Stimulated activated CD4-positive, alpha-beta T cell treated with anti-CD3 and anti-CD28 coated beads, TNF-alpha, amount 100 ng/mL, for 4 hours (primary cell): ENCODE data around the gene TACC2.

ENCODE experiments used
- DNase-seq, 3 experiments: peaks; one replicate each; pipeline ENCODE4 v3.0.0-alpha.2; 2020; ENCODE audit warnings: low read depth in 3 of 3

The TACC2 gene

DNA sequence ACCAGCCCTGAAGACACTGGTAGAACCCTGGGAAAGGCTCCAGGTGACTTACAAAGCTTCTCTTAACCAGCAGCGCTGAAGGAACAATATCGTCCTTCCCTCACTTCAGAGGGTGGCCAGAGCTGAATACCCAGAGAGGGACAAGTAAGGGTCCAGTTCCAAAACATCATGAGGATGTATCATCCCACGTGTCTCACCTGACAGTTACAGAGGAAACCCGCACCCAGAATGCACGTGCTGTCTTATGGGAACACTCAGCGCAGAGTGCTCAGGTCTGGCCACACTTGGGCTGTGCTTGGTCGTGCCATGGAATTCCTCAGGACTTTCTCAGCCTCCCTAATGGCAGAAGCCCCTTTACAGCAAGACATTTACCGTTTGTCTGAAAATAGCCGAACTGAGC lies 235.2 kb downstream of the TACC2 start:
- DNase-seq: no peak

DNA sequence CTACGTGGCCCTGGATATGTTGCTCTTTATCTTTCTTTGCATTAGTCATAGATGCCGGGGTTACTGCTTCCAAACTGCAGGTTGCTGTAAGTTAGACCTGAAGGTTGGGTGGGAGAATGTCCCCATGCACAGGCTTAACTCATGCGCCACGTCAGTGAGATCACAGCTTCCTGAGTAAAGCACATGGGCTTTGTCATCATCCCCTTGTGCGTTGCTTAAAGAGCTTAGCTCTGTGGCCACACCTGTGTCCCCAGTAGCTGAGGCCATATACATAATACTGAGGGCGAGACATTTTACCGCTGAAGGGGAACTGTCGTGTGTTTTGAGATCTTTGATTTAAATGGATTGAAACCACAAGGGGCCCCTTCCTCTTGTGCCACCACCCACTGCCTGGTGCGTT lies 236.4 kb downstream of the TACC2 start:
- no peak for DNase-seq

DNA sequence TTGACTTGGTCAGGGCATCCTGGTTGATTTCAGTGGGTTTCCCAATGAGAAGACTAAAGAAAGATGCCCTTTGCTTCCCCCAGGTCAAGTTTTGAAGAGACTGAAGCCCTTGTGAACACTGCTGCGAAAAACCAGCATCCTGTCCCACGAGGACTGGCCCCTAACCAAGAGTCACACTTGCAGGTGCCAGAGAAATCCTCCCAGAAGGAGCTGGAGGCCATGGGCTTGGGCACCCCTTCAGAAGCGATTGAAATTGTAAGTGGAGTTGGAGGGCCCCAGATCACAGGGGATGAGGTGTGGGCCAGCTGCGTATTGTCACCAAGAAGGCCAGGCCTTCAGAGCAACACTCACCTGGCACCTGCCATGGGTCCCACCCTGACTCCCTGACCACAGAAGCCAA lies 238.8 kb downstream of the TACC2 start:
- DNase-seq: no peak

DNA sequence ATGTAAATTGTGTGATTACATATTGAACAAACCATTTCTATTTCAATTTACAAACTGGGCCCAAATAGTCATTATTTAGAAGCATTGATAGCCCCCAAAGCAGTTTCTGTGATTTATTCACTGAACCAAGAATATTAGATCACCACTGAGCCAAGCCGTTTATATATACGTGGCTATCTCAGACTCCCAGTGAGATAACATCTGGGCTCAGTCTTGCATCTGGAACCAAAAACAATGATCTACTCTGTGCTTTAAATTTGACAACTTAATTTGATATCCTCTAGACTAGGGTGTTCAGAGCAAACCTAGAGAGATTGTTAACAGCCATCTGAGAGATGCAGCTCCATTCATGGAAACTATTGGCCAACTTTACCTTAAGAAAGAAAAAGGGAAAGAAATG lies 240.7 kb downstream of the TACC2 start:
- DNase-seq: no peak

DNA sequence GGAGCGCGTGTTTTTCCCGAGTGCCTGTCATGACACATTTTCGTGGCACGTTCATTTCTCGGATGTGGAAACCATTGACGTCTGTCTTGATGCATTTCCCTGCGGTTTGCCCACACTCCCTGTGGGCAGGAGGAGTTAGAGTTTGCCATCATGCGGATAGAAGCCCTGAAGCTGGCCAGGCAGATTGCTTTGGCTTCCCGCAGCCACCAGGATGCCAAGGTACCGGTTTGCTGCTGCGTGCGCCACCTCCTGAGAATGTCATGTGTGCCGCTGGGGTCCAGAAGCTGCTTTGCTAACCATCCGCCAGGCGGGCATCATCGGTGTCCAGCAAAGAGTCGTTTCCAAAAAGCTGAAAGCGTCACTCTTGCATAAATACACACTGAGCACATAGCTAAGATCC lies 241.3 kb downstream of the TACC2 start:
- no peak for DNase-seq

DNA sequence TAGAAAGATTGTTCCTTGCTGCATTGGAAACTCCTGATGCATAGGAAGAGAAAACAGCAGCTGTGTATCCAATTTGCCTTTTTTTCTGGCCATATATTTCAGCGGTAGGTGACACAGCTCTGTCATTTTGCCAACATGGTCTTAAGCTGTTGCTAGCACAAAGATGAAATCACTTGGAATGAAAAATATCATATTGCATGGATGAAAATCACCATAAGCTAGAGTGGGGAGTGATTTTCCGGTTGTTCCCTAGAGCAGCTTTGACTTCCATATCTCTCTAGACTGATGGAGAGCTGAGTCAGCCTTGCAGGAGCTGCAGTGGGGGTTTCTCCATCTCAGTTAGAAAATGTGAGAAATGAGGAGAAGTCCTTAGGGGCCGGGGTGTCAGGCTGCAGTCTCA lies 243.8 kb downstream of the TACC2 start:
- DNase-seq: no peak

DNA sequence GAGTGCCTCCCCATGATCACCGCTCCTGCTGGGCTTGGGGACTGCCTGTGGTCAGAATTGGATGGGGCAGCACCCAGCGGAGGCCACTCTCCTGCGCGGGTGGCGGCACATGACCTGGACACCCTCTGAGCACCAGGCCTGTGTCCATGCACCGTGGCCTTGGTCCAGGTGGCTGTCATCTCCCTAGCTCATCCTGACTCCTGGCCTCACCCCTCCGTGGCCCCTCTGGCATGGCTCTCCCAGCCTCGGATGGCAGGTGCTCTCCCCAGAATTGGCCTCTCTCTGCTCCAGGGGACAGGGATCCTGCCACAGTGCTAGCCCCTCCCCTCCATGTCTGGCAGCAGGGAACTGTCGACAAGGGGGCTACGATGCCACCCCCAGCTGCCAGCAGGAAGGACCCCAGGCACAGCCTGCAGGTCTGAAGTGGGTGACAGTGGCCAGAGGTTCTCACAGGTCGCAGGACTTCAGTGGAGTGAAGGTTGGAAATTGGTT lies 244.9 kb downstream of the TACC2 start:
- DNase-seq: no peak

DNA sequence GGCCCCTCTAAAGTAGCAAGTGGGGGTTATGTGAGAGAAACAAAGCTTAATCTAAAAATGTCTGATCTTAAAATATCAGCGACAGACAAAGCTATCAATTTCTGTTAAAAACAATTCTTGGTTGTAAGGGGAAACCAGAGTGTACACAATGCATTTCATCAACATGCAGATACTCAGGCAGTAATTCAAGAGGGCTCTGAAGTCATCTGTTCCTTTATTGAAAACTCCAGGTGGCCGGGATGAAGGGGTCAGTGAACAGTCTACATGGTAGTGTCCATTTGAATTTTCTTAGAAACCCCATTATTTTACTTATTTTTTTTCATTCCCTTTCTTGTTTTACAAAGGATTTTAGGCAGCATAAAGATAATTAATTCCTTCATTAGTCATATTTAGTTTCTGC lies 245.5 kb downstream of the TACC2 start:
- DNase-seq: no peak

DNA sequence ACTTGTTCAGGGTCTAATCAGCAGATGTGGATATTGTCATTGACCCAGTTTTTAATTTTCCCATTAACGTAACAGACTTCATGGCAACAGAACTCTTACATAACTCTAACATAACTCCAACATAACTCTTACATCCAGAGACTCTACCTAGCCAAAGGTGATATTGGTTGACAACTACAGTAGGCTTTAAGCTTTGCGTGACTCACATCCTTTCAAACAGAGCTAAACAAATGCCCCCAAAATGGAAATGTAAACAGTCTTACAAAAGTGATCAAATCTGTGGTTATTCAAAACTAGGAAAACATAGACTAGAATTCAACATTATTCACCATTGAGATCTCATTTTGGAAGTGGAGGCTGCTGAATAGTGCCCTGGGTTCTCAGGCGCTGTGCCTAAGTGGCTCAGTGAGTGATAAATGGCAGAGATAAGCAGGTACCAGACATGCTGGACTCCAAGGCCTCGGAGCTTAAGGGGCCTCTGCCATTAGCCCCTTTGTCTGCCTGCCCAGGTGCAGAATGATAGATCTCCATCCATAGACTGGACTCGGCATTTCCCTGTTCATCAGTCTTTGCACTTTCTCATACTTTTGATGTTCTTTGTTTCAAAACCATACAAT lies 247.8 kb downstream of the TACC2 start:
- DNase-seq: no peak

DNA sequence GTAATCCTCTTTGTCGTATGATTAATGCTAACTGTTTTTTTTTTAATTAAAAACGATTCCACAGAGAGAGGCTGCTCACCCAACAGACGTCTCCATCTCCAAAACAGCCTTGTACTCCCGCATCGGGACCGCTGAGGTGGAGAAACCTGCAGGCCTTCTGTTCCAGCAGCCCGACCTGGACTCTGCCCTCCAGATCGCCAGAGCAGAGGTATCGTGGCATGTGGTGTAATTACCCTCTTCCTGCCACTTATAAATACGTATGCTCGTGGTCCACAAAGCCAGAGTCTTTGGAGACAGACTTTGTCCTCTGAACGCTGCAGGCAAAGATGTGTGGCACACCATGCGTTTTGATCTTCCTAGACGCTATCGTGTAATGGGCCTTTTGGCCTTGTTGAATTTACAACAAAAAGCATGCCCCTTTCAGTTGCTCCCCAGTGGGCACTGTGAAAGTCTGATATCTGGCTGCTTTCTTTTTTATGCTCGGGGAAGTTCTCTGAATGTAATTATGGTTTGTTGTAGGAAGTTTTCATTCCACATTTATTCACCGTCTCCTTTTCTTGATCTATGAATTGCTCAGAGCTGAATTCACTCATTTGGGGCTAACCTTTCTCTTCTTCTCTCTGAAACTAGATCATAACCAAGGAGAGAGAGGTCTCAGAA lies 248.5 kb downstream of the TACC2 start:
- no peak for DNase-seq

DNA sequence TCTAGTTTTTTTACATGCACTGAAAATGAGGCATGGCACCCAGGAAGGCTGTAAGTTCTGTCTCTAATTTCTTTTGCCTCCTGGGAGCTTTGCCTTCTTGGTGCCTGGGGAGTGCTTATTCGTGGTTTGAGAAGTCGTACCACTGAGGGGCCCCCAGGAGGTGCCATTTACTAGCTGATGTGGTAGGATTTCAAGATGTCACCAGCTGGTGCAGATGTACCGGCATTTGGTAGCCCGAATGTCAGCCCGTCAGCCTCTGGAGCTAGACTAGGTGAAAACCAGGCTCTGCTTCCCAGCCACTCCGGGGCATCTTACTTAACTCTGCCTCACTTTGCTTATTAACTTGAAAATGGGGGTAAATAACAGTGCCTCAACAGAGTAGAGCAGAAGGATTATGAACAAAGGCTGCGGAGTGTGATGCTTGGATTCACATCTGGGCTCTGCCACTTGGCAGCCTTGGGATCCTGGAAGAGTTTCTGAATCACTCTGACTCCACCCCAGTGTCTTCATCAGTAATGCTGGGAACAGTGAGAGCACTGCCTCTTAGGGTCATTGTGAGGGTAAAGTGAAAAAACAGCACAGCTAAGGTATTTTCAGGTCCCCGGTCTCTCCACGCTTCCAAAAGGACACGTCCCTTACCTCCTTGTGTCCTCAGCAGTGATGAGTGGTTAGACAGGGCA lies 250.8 kb downstream of the TACC2 start:
- no peak for DNase-seq

DNA sequence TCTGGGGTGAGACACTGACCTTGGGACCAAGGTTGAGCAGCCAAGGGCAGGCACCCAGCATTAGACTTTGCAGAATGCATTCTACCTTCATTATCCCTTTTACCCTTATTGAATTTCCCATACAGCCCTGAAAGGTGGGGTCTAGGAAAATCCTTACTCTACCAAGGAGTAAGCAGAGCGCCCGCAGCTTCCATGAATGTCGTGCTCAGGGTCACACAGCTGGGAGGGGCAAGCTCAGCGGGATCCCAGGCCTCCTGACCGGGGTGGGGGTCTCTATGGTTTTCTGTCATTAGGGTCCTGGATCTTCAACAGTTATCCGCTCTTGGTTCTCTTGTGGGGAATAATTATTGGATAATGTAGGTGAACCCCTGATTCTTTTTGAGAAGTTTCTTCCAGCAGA lies 251.4 kb downstream of the TACC2 start:
- DNase-seq: no peak

DNA sequence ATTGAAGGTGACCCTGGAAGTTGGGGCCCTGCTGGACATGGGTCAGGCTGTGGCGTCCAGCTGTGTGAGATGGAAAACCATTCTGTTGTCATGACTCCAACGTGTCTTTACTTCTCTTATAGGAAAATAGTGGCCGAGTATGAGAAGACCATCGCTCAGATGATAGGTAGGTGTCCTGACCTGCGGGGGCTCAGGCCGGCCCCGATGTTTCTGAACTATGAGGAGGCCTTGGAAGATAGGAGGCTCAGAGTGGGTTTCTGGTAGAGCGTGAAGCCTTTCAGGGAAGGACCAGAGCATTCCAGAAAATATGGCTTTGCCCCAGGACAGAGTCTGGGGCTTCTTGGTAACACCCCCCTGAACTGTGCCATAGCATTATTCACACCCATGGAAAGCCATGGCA lies 252.9 kb downstream of the TACC2 start:
- DNase-seq: no peak

DNA sequence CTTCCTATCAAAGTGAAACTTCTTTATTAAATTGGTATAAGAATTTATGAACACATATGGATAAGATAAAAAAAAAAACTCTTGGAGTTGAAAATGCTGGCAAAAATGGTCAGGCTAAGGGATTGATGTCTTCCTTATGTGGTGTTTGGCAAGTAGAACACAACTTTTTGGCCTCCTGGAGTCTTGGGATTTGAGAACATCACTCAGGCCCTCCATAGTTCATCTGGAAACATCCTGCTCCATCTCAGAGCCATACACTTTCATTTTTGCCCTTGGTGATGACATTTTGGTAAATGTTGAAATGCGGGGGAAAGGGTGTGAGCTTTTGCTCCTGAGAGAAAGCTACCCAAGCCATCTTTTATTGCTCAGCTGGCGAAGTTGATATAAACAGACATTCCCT lies 254.6 kb downstream of the TACC2 start:
- no peak for DNase-seq

DNA sequence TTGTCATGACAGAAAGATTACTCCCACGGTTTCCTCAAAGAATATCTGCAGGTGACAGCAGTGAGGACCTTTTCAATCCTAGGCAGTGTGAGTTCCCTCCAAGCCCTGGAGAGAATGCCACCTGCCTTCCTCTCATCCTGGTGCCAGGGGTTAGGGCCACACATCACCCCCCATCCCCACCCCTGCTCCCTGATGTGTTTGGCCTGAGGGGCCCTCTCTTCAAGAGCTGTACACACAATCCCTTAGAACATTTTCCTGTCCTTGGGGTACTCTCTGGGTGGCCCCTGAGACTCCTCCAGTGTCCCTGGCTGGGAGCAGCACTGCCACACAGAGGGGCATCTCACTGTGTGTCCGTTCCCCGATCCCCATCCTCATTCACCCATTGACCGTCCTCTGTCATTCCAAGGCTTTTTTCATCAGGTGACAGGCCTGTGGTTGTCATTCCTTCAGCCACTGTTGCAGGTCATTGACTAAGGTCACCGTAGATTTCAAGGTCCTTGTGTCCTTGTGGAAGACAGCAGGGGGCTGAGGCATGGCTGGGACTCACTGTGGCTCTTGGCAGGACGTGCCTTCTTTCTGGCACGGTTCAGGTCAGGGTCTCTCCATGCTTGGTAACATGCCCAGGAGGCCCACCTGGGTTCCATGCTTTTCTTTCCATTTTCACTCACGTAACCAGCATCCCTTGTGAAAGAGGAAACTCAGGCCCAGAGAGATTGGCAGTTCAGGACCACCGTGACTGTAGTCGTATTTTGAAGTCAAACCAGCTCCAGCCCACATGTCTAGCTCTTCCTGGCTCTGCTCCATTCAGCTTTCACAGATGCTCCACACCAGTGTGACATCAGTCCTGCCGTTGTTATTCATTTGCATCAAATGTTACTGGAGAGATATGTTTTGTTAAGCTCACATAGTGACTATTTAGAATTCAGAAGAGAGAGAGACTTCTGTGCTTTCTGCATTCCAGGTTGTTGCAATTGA lies 255.3 kb downstream of the TACC2 start:
- DNase-seq: no peak

DNA sequence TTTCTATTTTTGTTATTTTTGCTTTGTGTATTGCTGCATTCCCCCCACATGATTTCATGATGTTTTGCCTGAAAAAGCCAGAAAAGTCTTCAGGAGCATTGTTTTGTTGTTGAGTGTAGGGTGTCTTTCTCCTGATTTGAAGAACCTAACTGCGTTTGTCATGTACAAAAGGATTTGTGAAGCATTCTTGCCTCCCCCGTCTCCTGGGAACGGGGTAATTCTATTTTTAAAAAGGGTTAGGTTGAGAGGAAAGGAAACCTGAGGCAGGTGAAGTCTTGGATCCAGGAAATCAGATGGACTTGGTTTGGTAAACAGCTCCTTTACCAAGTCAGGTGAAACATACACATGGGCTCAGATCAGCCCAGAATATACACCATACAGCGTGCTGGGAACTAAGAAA lies 256.2 kb downstream of the TACC2 start:
- DNase-seq: no peak

DNA sequence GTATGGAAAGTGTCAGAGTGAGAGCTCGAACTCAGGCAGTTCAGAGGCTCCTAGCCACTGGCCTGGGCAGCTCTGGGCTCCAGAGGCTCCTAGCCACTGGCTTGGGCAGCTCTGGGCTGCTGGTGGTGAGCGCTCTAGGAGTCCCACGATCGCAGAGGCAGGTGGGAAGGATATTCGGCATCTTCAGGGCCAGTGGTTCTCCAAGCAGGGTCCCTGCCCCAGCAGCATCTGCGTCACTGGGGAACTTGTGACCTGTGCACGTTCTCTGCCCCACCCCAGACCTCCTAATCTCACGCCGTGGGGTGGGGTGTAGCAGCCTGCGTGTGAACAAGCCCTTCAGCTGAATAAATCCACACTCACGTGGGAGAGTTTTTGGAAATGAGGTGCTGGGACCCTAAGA lies 256.9 kb downstream of the TACC2 start:
- DNase-seq: no peak

DNA sequence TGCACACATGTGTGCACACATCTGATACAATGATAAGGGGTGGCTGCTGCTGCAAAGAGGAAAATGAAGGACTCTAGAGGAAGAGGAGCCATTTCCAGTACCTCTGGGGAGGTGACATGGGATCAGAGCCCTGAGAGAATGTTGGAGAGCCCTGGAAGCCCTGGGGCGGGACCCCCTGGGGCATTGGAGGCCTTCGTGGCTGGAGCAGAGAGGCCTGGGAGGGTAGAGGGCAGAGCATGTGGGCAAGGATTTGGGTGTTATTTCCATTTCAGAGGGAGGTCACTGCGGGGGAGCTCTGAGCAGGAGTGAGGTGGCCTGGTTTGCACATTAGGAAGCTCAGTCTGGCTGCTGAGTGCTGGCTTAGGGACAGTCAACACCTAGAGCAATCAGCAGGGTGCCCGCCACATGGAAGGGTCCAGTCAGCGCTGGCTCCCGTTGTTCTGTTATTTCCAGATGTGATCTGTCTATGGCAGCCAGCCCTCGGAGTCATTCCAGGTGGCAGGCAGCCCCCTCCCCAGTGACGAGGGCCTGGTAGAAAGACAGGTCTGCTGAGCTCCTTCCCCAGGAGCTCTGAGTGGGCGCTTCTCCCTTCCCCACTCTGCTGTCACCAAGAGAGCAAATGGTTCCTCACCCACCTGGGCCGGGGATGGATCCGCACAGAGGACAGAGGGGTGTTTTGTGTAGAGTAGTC lies 258.0 kb downstream of the TACC2 start:
- no peak for DNase-seq

DNA sequence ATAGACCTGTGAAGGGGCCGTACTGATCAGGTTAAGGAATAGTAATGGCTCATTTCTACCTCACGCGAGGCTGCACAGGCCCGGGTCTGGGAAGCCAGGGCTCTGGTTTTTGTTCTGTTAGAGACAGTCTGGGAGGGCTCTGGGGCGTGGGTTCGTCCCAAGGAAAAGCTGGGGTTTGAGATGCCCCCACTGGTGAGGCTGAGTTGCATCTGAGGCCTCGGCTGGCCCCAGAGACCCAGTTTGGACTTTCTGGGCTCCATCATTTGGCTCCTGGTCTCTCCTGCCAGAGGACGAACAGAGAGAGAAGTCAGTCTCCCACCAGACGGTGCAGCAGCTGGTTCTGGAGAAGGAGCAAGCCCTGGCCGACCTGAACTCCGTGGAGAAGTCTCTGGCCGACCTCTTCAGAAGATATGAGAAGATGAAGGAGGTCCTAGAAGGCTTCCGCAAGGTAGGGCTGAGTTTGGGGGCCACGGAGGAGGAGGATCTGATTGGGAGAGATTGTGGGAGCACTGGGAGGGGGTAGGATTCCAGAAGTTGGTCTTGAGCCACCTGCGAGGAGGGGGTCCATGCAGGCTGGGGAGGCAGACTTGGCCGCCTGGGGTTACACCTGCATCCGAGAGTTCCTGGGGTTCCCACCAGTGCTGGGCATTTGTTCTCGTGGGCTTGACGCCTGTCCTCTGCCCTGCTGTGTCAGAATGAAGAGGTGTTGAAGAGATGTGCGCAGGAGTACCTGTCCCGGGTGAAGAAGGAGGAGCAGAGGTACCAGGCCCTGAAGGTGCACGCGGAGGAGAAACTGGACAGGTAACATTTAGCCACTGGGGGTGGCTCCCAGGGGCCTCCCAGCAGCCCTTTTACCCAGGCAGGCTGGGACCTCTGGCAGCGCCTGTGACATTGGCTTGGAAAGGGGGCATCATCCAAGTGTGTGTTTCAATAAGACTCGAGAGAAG lies 259.7 kb downstream of the TACC2 start:
- DNase-seq: no peak

DNA sequence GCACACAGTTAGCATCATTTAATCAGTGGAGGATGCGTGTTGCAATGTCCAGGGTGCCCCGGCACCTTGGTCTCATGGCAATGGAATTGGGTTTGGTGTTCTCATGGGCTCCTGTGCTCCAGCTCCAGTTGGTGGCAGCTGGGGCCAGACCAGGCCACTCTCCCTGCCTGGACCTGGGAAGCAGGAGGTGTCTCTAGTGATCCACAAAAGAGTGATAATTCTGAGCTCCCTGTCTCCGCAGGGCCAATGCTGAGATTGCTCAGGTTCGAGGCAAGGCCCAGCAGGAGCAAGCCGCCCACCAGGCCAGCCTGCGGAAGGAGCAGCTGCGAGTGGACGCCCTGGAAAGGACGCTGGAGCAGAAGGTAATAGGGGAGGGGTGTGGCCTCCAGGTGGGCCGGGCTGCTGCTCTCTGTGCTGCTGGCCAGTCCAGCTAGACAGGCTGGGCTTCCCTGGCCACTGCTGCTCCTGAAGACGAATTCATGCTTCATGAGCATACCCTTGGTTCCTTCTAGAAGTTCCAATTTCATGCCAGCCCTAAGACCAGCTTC lies 260.4 kb downstream of the TACC2 start:
- no peak for DNase-seq
